H9 (cell line): ENCODE measurements around the gene ZNF362. TPM values are rescaled to one million over a fixed set of nuclear protein-coding genes. Genes with fewer than 3 reads are reported as not detected.

Experiments used
- DNase-seq: peaks from one replicate; pipeline ENCODE4 v3.0.0-alpha.2; 2017
- H2AFZ ChIP-seq: one replicate; pipeline ENCODE4 v1.6.1; 2013; ENCODE audit warnings: mild to moderate bottlenecking, low read length, control low read depth, moderate library complexity
- H2AK5ac ChIP-seq: 2 replicates; pipeline ENCODE4 v1.6.1; 2013; ENCODE audit warnings: low read length, control low read depth, mixed read lengths; ENCODE audit not compliant: insufficient read length
- H2BK120ac ChIP-seq: one replicate; pipeline ENCODE4 v1.6.1; 2013; ENCODE audit warnings: low read depth, mild to moderate bottlenecking, low read length, control low read depth, inconsistent platforms; ENCODE audit not compliant: poor library complexity, severe bottlenecking
- H2BK12ac ChIP-seq: 2 replicates; pipeline ENCODE4 v1.6.1; 2013; ENCODE audit warnings: low read length, control low read depth, mixed read lengths, low read depth; ENCODE audit not compliant: insufficient read length
- H2BK15ac ChIP-seq: 2 replicates; pipeline ENCODE4 v1.6.1; 2013; ENCODE audit warnings: low read depth, low read length, control low read depth
- H2BK20ac ChIP-seq: one replicate; pipeline ENCODE4 v1.6.1; 2013; ENCODE audit warnings: low read depth, mild to moderate bottlenecking, low read length, control low read depth, inconsistent platforms; ENCODE audit not compliant: poor library complexity, severe bottlenecking
- H2BK5ac ChIP-seq: 2 replicates; pipeline ENCODE4 v1.6.1; 2013; ENCODE audit warnings: low read length, control low read depth, mixed read lengths; ENCODE audit not compliant: insufficient read length
- H3K14ac ChIP-seq: 2 replicates; pipeline ENCODE4 v1.6.1; 2013; ENCODE audit warnings: low read length, control low read depth; ENCODE audit not compliant: insufficient read depth
- H3K18ac ChIP-seq: 2 replicates; pipeline ENCODE4 v1.6.1; 2013; ENCODE audit warnings: low read depth, mild to moderate bottlenecking, mixed read lengths, low read length, control low read depth; ENCODE audit not compliant: insufficient read length
- H3K23ac ChIP-seq: 2 replicates; pipeline ENCODE4 v1.6.1; 2013; ENCODE audit warnings: low read length, control low read depth, mixed read lengths, low read depth; ENCODE audit not compliant: insufficient read length
- H3K23me2 ChIP-seq: 2 replicates; pipeline ENCODE4 v1.6.1; 2013; ENCODE audit warnings: low read depth, mild to moderate bottlenecking, mixed read lengths, low read length, control low read depth; ENCODE audit not compliant: insufficient read length, poor library complexity, severe bottlenecking
- H3K27ac ChIP-seq: 2 replicates; pipeline ENCODE4 v1.5.1; 2013; ENCODE audit warnings: low read length, control low read depth, mixed read lengths, low read depth; ENCODE audit not compliant: insufficient read length
- H3K27me3 ChIP-seq: 2 replicates; pipeline ENCODE4 v1.6.1; 2013; ENCODE audit warnings: low read length, control low read depth, inconsistent platforms; ENCODE audit not compliant: insufficient read depth
- H3K4ac ChIP-seq: 2 replicates; pipeline ENCODE4 v1.6.1; 2013; ENCODE audit warnings: low read depth, mild to moderate bottlenecking, control low read depth, inconsistent platforms, low read length, moderate library complexity
- H3K4me1 ChIP-seq: 2 replicates; pipeline ENCODE4 v1.6.1; 2013; ENCODE audit warnings: low read length, control low read depth, inconsistent platforms; ENCODE audit not compliant: insufficient read depth
- H3K4me2 ChIP-seq: 2 replicates; pipeline ENCODE4 v1.6.1; 2013; ENCODE audit warnings: low read length, control low read depth, mixed read lengths; ENCODE audit not compliant: insufficient read length, insufficient read depth
- H3K56ac ChIP-seq: 2 replicates; pipeline ENCODE4 v1.6.1; 2013; ENCODE audit warnings: low read depth, mild to moderate bottlenecking, mixed read lengths, low read length, control low read depth; ENCODE audit not compliant: insufficient read length
- H3K79me1 ChIP-seq: 2 replicates; pipeline ENCODE4 v1.6.1; 2013; ENCODE audit warnings: low read depth, mild to moderate bottlenecking, moderate library complexity, low read length, control low read depth, inconsistent platforms; ENCODE audit not compliant: insufficient read depth, poor library complexity, severe bottlenecking
- H3K79me2 ChIP-seq: 2 replicates; pipeline ENCODE4 v1.6.1; 2013; ENCODE audit warnings: low read length, control low read depth, inconsistent platforms; ENCODE audit not compliant: insufficient read depth
- H3K9ac ChIP-seq: 2 replicates; pipeline ENCODE4 v1.6.1; 2013; ENCODE audit warnings: low read length, control low read depth, mixed read lengths; ENCODE audit not compliant: insufficient read length; ENCODE audit errors: extremely low read depth
- H3K9me3 ChIP-seq: one replicate; pipeline ENCODE4 v1.6.1; 2013; ENCODE audit warnings: low read depth, low read length, inconsistent platforms; ENCODE audit not compliant: control insufficient read depth
- H3T11ph ChIP-seq: one replicate; pipeline ENCODE4 v1.6.1; 2013; ENCODE audit warnings: mild to moderate bottlenecking, low read length, control low read depth, inconsistent platforms
- H4K20me1 ChIP-seq: one replicate; pipeline ENCODE4 v1.6.1; 2013; ENCODE audit not compliant: control insufficient read depth, insufficient read length, insufficient read depth
- H4K5ac ChIP-seq: 2 replicates; pipeline ENCODE4 v1.6.1; 2013; ENCODE audit warnings: low read depth, mild to moderate bottlenecking, mixed read lengths, low read length, control low read depth; ENCODE audit not compliant: insufficient read length
- H4K8ac ChIP-seq: replicated peaks from 2 replicates; pipeline ENCODE4 v1.6.1; 2013; ENCODE audit warnings: low read length, control low read depth, mixed read lengths, low read depth; ENCODE audit not compliant: insufficient read length
- H4K91ac ChIP-seq: 2 replicates; pipeline ENCODE4 v1.6.1; 2013; ENCODE audit warnings: low read depth, mild to moderate bottlenecking, moderate library complexity, mixed read lengths, low read length, control low read depth; ENCODE audit not compliant: insufficient read length
- H3K27ac Mint-ChIP-seq, 3 experiments: 2 replicates in 2 of 3; 3 replicates in 1 of 3; pipeline ENCODE4 v1.8.0; 2020 to 2021; ENCODE audit warnings: mixed read lengths in 3 of 3, mild to moderate bottlenecking in 1 of 3, moderate library complexity in 1 of 3
- H3K27me3 Mint-ChIP-seq: 2 replicates; pipeline ENCODE4 v1.8.0; 2021; ENCODE audit warnings: low read depth, mild to moderate bottlenecking, moderate library complexity, mixed read lengths
- H3K36me3 Mint-ChIP-seq, 3 experiments: 2 replicates in 2 of 3; 3 replicates in 1 of 3; pipeline ENCODE4 v1.8.0; 2020 to 2021; ENCODE audit warnings: low read depth in 3 of 3, mixed read lengths in 3 of 3; ENCODE audit not compliant: insufficient read depth in 1 of 3
- H3K4me1 Mint-ChIP-seq, 2 experiments: 2 replicates each; pipeline ENCODE4 v1.8.0; 2020; ENCODE audit warnings: mixed read lengths in 2 of 2
- H3K4me3 Mint-ChIP-seq, 2 experiments: 2 replicates in 1 of 2; 3 replicates in 1 of 2; pipeline ENCODE4 v1.8.0; 2020 to 2021; ENCODE audit warnings: mild to moderate bottlenecking in 2 of 2, mixed read lengths in 2 of 2, moderate library complexity in 1 of 2
- H3K9me3 Mint-ChIP-seq, 2 experiments: 2 replicates in 1 of 2; 3 replicates in 1 of 2; pipeline ENCODE4 v1.8.0; 2020; ENCODE audit warnings: mild to moderate bottlenecking in 2 of 2, mixed read lengths in 2 of 2, moderate library complexity in 1 of 2
- CTCF ChIP-seq: fragments of 200-600 bp; sonication (generic); conservative IDR thresholded peaks from 3 replicates; pipeline ENCODE4 v1.8.0; 2021; ENCODE audit warnings: antibody characterized with exemption, mild to moderate bottlenecking
- WGBS: extraction: QIAGEN DNeasy Blood & Tissue Kit; methylation state at CpG from one replicate; pipeline ENCODE4 v1.1.7; 2013; ENCODE audit warnings: missing lambda C conversion rate, low lambda C conversion rate, mixed read lengths; ENCODE audit not compliant: insufficient read length; ENCODE audit errors: extremely low coverage; 5-methylcytosine and 5-hydroxymethylcytosine counted together
- total RNA-seq: library from RNA; stranded (reverse); gene quantifications from 2 replicates; pipeline ENCODE4 v1.2.1, GENCODE V29; 2021

Gene ZNF362
- total RNA-seq, 1 experiment from 2014 or later, result 18.7 TPM

GRCh38 chr1:33269621-33270020 is 13.3 kb downstream of the ZNF362 start:
- Histone ChIP-seq H3K4ac (no peak overlapping the region), H2BK120ac (no peak overlapping the region), H3K27ac (no peak overlapping the region), H3K23ac (no peak overlapping the region), H2BK15ac (no peak overlapping the region), H3K9me3 (no peaks in the 10 kb centered on the region), H3T11ph (no peak overlapping the region), H3K79me2 (no peaks in the 10 kb centered on the region; the same call in 1 of the 2 replicates), H3K4me1 (peaks cover 4% of the 10 kb centered on the region; the same call in 1 of the 2 replicates), H2AFZ (no peak overlapping the region), H3K18ac (no peak overlapping the region), H2AK5ac (no peak overlapping the region), H3K79me1 (no peaks in the 10 kb centered on the region), H2BK5ac (no peak overlapping the region), H3K14ac (no peak overlapping the region), H3K4me2 (no peak overlapping the region), H2BK20ac (no peak overlapping the region), H3K9ac (no peak overlapping the region), H4K91ac (no peak overlapping the region), H4K20me1 (no peaks in the 10 kb centered on the region), H3K23me2 (no peaks in the 10 kb centered on the region), H3K56ac (no peak overlapping the region), H4K8ac (no peak overlapping the region), H3K27me3 (no peaks in the 10 kb centered on the region), H4K5ac (no peak overlapping the region), H2BK12ac (no peak overlapping the region)
- no peak for TF ChIP-seq CTCF
- Mint-ChIP-seq H3K27me3 (no peaks in the 10 kb centered on the region), H3K9me3 (no peaks in the 10 kb centered on the region), H3K4me1 (peaks cover 27 to 32% of the 10 kb centered on the region in 2 experiments), H3K36me3 (peaks cover 3 to 18% (median 3%) of the 10 kb centered on the region in 3 experiments), H3K27ac (peak overlapping the region in 2 of 3 experiments; percentile 32 to 81; a peak in 2 of 7 replicates), H3K4me3 (no peak overlapping the region)
- no CpG with 5 or more reads among the region's 5 CpGs for WGBS
- DNase-seq, result no peak
